Sigmoid colon (tissue), 4 donors: ENCODE data around the gene PCDHB2.

Source experiments
- CTCF ChIP-seq, 4 experiments: fragments of 450-650 bp in 3 of 4; fragments of 200-600 bp in 1 of 4; IDR thresholded peaks; one replicate each; pipeline ENCODE4 v1.5.1; 2016 to 2019; ENCODE audit warnings: antibody characterized with exemption in 4 of 4, mild to moderate bottlenecking in 3 of 4, moderate library complexity in 2 of 4
- EP300 ChIP-seq, 4 donors: sonication (generic); formaldehyde crosslinking; IDR thresholded peaks; one replicate each; pipeline ENCODE4 v1.6.1; 2017; ENCODE audit warnings: antibody characterized with exemption in 4 of 4
- POLR2A ChIP-seq, 2 donors: fragments of 450-650 bp; IDR thresholded peaks; one replicate each; pipeline ENCODE4 v1.6.1; 2016; ENCODE audit warnings: antibody characterized with exemption in 2 of 2, mild to moderate bottlenecking in 2 of 2, moderate library complexity in 2 of 2

- TF ChIP-seq CTCF (IDR thresholded peaks at IDR 0.05), result no peak
- no peak for TF ChIP-seq POLR2A (IDR thresholded peaks at IDR 0.05)
- no peak for TF ChIP-seq EP300 (IDR thresholded peaks at IDR 0.05)
These were observed 6.6 kb downstream of the PCDHB2 start for GRCh38 chr5:141101059-141101458.
